Hypothalamus (tissue), 51 donors: Measurements from ENCODE around the gene FOXE1.

Experiments used
- DNase-seq, 51 donors: peaks; one replicate each; lab custom pipeline; 2025; lab: John Stamatoyannopoulos, UW

FOXE1 gene

GRCh38 chr9:97847474-97848214 is 5.4 kb upstream of the FOXE1 start:
- DNase-seq, result no peak

GRCh38 chr9:97848215-97848479 is 4.9 kb upstream of the FOXE1 start:
- DNase-seq, result no peak

GRCh38 chr9:97848480-97849237 is 4.4 kb upstream of the FOXE1 start:
- DNase-seq, result no peak

GRCh38 chr9:97849980-97850379 is 3.0 kb upstream of the FOXE1 start:
- DNase-seq, result no peak

GRCh38 chr9:97850746-97851445 is 2.1 kb upstream of the FOXE1 start:
- no peak for DNase-seq

- DNase-seq, result no peak
Measured at GRCh38 chr9:97851446-97851883, 1.6 kb upstream of the FOXE1 start.

GRCh38 chr9:97852001-97852398 is 1.0 kb upstream of the FOXE1 start:
- no peak for DNase-seq

GRCh38 chr9:97852399-97853055 is 499 bp upstream of the FOXE1 start:
- DNase-seq, result no peak

GRCh38 chr9:97853844-97854695 is 1.0 kb downstream of the FOXE1 start:
- DNase-seq, result no peak

GRCh38 chr9:97854696-97855485 is 1.9 kb downstream of the FOXE1 start:
- DNase-seq, result no peak

- no peak for DNase-seq
Measured at GRCh38 chr9:97855486-97855875, 2.5 kb downstream of the FOXE1 start.

- DNase-seq, result no peak
Measured at GRCh38 chr9:97855899-97856298, 2.9 kb downstream of the FOXE1 start.

- no peak for DNase-seq
Measured at GRCh38 chr9:97856857-97857605, 4.0 kb downstream of the FOXE1 start.

- DNase-seq, result no peak
Measured at GRCh38 chr9:97857606-97858392, 4.8 kb downstream of the FOXE1 start.

GRCh38 chr9:97858393-97858713 is 5.3 kb downstream of the FOXE1 start:
- DNase-seq, result no peak

- no peak for DNase-seq
Measured at GRCh38 chr9:97858826-97859225, 5.8 kb downstream of the FOXE1 start.

- DNase-seq, result no peak
Measured at GRCh38 chr9:97859346-97859745, 6.3 kb downstream of the FOXE1 start.
